OCI-LY1 (cell line): ENCODE data around the gene EHF.

Experiments
- CTCF ChIP-seq: fragments of 200-600 bp; sonication (generic), shearing (Covaris generic); IDR thresholded peaks from 2 replicates; pipeline ENCODE4 v1.5.1; 2017; ENCODE audit warnings: mild to moderate bottlenecking, antibody characterized with exemption, low read length, moderate library complexity, mixed read lengths
- EZH2 ChIP-seq: fragments of 200-600 bp; sonication (generic), shearing (Covaris generic); IDR thresholded peaks from 2 replicates; pipeline ENCODE4 v1.8.0; 2017; ENCODE audit warnings: borderline replicate concordance, mixed run types, mild to moderate bottlenecking, antibody characterized with exemption, low read length, moderate library complexity, mixed read lengths

GRCh38 chr11:34671946-34672345 lies 51.1 kb downstream of the EHF start:
- TF ChIP-seq CTCF: no peak
- TF ChIP-seq EZH2: no peak
